ENCODE measurements around the gene NPFF. TPM values are rescaled to one million over a fixed set of nuclear protein-coding genes. Genes with fewer than 3 reads are reported as not detected.
"Not testable (repeated sequence)": the region's sequence is repeated elsewhere in the genome, so short reads cannot be mapped to it uniquely, and the experiment has no call there.

Gene NPFF, protein sequence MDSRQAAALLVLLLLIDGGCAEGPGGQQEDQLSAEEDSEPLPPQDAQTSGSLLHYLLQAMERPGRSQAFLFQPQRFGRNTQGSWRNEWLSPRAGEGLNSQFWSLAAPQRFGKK
- polyA plus RNA-seq (ENCODE audit: insufficient read length): 0.48 TPM

DNA sequence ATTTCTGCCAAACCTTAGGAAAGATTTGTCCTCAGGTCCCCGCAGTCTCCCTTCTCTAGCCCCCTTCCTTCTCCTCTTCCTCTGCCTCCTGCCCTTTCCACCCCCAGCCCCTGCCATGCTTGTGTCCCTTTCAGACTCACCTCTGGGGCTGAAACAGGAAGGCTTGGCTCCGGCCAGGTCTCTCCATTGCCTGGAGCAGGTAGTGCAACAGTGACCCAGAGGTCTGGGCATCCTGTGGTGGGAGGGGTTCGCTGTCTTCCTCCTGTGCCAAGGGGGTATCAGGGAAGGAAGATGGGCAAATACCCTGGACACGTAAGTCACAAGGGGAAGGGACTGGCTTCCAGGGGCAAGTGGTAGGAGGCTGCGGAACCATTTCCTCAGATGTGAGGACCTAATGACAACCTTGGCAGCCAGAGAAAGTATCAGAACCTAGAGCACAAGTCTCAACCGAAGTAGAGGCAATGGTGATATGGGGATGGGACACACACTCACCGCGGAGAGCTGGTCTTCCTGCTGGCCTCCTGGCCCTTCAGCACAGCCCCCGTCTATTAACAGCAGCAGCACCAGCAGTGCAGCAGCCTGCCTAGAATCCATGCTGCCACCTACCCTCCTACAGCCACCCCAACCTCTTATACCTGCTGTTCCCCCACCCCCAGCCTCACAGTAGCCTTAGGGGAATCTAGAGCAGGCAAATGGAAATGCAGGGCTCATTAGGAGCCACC, at the start of gene NPFF:
Gene NPFF (minus strand): TSS at position 604 of the 722 bp plus-strand sequence. CDS start 10 bp downstream, at position 594.
- DNase-seq: no peak

- no peak for DNase-seq
Measured at GRCh38 chr12:53552361-53553327, 45.4 kb upstream of the NPFF start.

DNA sequence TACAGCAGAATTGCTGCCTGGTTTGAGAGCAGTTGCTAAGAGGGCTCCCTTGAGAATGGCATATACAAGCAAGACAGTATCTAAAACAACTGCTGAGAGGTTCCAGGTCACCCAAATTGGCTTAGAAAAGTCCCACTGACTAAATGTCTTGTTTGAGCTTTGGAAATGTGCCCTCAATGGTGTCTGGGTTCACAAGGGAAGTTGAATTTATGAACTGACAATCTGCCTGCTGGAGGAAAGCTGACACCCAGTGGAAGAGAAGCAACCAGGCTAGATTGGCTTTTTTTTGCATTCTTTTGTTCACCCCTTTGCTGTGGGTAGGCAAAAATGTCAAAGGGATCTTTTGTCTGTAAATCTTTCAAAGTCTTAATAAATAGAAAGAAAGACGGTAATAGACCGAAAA, 44.6 kb upstream of the NPFF start:
- DNase-seq: no peak

DNA sequence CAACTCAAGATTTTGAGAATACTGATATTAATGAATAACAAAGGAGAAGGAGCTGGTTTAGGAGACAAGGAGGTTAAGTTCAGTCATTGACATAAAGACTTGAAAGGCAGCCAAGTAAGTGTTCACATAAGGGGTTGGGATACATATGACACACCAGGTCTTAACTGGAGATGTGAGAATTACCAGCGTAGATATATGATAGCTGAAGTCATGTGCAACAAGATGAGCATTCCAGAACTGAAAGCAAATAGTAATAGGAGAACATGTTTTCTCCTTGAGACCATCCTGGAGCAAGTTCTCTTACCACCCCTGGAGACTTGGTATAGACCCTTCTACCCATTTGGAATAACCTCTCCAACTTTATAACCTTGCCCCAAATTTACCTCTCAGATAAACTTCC, 43.3 kb upstream of the NPFF start:
- DNase-seq: no peak

- DNase-seq: not testable (repeated sequence)
Measured at GRCh38 chr12:53550131-53550530, 42.8 kb upstream of the NPFF start.

DNA sequence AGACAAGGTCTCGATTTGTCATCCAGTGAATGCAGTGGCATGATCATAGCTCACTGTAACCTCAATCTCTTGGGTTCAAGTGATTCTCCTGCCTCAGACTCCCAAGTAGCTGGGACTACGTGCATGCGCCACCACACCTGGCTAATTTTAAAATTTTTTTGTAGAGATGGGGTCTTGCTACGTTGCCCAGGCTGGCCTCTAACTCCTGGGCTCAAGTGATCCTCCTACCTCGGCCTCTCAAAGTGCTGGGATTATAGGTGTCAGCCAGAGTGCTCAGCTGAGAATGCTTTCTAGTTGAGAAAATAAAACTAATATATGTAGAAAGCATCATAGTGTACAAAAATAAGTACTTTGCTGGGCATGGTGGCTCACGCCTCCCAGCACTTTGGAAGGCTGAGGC, 41.1 kb upstream of the NPFF start:
- DNase-seq: not testable (repeated sequence)

- DNase-seq: peak; percentile 66
Measured at GRCh38 chr12:53543539-53543938, 36.3 kb upstream of the NPFF start.

DNA sequence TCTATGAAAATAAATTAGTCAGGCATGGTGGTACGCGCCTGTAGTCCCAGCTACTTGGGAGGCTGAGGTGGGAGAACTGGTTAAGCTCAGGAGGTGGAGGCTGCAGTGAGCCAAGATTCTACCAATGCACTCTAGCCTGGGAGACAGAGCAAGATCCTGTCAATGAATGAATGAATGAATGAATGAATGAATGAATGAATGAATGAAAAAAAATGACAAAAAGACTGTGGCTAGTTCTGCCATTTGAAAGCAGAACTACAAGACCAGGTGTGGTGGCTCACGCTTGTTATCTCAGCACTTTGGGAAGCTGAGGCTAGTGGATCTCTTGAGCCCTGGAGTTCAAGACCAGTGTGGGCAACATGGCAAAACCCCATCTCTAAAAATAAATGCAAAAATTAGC, 32.2 kb upstream of the NPFF start:
- DNase-seq: no peak

- DNase-seq: no peak
Measured at GRCh38 chr12:53538209-53538689, 31.0 kb upstream of the NPFF start.

GRCh38 chr12:53536962-53537361, 29.7 kb upstream of the NPFF start:
- DNase-seq: no peak

GRCh38 chr12:53533471-53533870, 26.2 kb upstream of the NPFF start:
- no peak for DNase-seq

GRCh38 chr12:53532524-53533445, 25.5 kb upstream of the NPFF start:
- no peak for DNase-seq

DNA sequence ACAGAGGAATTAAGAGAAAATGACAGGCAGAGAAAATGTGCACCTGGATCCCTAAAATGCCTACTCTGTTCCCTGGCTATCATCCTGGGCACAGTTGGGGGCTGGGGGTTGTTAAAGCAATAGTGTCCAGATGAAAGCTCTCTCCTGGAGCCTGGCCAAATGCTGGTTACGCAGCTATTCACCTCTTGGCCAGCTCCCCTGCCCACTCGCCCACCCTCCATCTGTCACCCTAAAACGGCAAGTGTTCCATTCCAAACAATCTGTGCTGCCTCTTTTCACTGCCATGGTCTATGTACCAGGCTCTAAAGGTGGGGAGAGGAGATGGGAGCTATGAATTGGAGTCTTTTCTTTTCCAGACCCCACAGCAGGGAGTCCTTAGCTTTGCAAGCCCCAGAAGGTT, 24.7 kb upstream of the NPFF start:
- no peak for DNase-seq

- no peak for DNase-seq
Measured at GRCh38 chr12:53530920-53531319, 23.6 kb upstream of the NPFF start.

GRCh38 chr12:53530061-53530460, 22.8 kb upstream of the NPFF start:
- no peak for DNase-seq

GRCh38 chr12:53524476-53524875, 17.2 kb upstream of the NPFF start:
- DNase-seq: no peak

DNA sequence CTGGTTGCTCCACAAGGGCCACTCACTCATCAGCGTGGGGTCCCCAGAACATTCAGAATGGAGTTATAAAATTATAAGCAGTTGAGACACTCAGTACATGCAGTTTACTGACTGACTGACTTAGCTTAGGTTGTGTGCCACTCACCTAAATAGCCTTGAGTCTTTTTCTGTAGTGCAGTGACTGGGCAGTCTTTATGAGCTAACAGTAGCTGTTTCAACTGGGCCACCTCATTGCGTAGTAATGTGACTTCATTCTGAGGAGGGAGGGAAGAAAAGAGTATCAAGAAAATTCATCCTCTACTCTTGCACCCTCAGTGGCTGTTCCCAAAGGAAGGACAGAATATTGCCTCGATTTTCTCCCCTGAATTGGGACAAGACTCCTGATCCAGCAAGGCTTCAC, 15.8 kb upstream of the NPFF start:
- DNase-seq: no peak

DNA sequence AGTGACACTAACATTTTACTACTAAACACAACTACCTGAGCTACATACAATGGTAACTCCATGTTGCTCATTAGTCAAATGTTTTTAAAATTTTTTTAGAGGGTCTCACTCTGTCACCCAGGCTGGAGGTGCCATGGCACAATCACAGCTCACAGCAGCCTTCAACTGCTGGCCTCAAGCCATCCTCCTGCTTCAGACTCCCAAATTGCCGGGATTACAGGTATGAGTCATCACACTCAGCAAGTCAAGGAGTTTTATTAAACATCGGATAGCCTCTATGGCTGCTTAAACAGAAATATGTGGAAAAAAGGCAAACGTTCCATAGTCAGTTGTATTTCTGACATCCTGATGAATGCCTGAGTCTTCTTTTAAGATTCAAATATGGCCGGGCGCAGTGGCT, 11.1 kb upstream of the NPFF start:
- DNase-seq: no peak

GRCh38 chr12:53516758-53517455, 9.6 kb upstream of the NPFF start:
- no peak for DNase-seq

DNA sequence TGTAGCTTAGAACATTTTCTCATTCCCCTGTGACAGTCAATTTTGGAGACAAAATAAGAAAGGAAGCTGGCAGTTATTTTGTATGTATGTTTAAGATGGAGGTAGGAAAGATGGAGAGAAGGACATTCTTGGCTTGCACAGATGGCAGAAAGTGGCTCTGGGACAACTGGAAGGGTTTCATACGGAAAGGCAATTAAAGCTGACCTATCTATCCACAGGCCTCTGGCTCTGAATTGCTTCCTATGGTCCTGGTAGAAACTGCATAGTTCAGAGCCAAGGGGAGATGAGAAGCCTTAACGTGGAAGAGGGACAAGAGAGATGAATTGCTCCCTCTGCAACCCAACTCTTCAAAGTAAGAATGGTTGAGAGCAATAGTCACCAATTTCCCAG, 8.0 kb upstream of the NPFF start:
- no peak for DNase-seq

DNA sequence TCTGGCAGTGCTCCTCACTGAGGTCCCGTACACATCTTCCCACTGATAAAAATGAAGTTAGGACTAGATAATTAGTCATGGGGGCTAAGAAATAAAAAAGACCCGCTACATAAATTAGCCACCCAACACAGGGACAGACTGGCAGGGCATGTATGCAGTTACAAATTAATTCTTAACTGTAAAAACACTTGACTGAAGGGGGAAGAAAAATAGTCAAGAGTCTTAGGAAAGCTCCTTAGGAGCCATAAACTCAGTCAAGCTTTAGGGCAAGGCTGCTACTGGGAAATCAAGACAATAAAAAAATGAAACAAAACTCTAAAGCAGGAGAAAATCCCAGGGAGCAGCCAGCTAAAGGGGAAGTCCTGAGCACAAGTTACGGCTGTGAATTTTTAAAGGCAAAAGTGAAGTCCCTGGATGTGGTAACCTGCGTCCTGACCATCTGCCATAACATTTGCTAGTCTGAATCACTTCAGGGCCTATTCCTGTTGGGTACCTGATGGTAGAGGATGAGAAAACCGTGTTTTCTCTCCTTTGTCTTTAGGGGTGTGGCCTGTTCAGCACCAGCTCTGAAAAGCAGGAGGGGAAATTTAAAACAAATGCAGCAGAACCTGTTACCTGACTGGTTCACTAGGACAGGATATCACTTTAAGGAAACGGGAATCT, 7.5 kb upstream of the NPFF start:
- no peak for DNase-seq

Measured in hindlimb muscle (tissue), 1 donor.